Renal pelvis (tissue), 12 donors: ENCODE results near the gene DNAJC5. TPM values are rescaled to one million over a fixed set of nuclear protein-coding genes. Genes with fewer than 3 reads are reported as not detected.
"Not testable (repeated sequence)": the region's sequence is repeated elsewhere in the genome, so short reads cannot be mapped to it uniquely, and the experiment has no call there.

Experiments used
- DNase-seq: peaks from one replicate; pipeline ENCODE4 v3.0.0-alpha.2; 2013
- long read RNA-seq, 16 experiments: transcript quantifications; one replicate each; lab custom pipeline, GENCODE V29; 2026
- polyA plus RNA-seq, 3 donors: library from polyadenylated mRNA; unstranded; fragments of 120-200 nt; gene quantifications; one replicate each; pipeline ENCODE4 v1.2.1, GENCODE V29; 2013; ENCODE audit not compliant: insufficient read length in 3 of 3

Gene DNAJC5
- polyA plus RNA-seq: 10 to 100 TPM; 30.3 to 35.8 (median 34.7) TPM
- long read RNA-seq, donor 1, full-length matches to known transcripts: 7 of 7 reads
- long read RNA-seq, donor 1, partial matches to known transcripts: 0 of 7 reads
- long read RNA-seq, donor 1, other reads (novel, unspliced or antisense): 0 of 7 reads
- long read RNA-seq, donor 2, full-length matches to known transcripts: 15 of 15 reads
- long read RNA-seq, donor 2, partial matches to known transcripts: 0 of 15 reads
- long read RNA-seq, donor 2, other reads (novel, unspliced or antisense): 0 of 15 reads
- long read RNA-seq, donor 3, full-length matches to known transcripts: 13 of 13 reads
- long read RNA-seq, donor 3, partial matches to known transcripts: 0 of 13 reads
- long read RNA-seq, donor 3, other reads (novel, unspliced or antisense): 0 of 13 reads
- long read RNA-seq, donor 4, full-length matches to known transcripts: 9 of 63 reads
- long read RNA-seq, donor 4, partial matches to known transcripts: 49 of 63 reads
- long read RNA-seq, donor 4, other reads (novel, unspliced or antisense): 5 of 63 reads
- long read RNA-seq, donor 5, full-length matches to known transcripts: 11 of 11 reads
- long read RNA-seq, donor 5, partial matches to known transcripts: 0 of 11 reads
- long read RNA-seq, donor 5, other reads (novel, unspliced or antisense): 0 of 11 reads
- long read RNA-seq, donor 6, full-length matches to known transcripts: 14 of 29 reads
- long read RNA-seq, donor 6, partial matches to known transcripts: 15 of 29 reads
- long read RNA-seq, donor 6, other reads (novel, unspliced or antisense): 0 of 29 reads
- long read RNA-seq, donor 7, full-length matches to known transcripts: 31 of 82 reads
- long read RNA-seq, donor 7, partial matches to known transcripts: 43 of 82 reads
- long read RNA-seq, donor 7, other reads (novel, unspliced or antisense): 8 of 82 reads
- long read RNA-seq, donor 8, full-length matches to known transcripts: 3 of 3 reads
- long read RNA-seq, donor 8, partial matches to known transcripts: 0 of 3 reads
- long read RNA-seq, donor 8, other reads (novel, unspliced or antisense): 0 of 3 reads
- long read RNA-seq, donor 9, full-length matches to known transcripts: 12 of 12 reads
- long read RNA-seq, donor 9, partial matches to known transcripts: 0 of 12 reads
- long read RNA-seq, donor 9, other reads (novel, unspliced or antisense): 0 of 12 reads
- long read RNA-seq, donor 10, full-length matches to known transcripts: 19 of 68 reads
- long read RNA-seq, donor 10, partial matches to known transcripts: 37 of 68 reads
- long read RNA-seq, donor 10, other reads (novel, unspliced or antisense): 12 of 68 reads
- long read RNA-seq, donor 11, full-length matches to known transcripts: 8 of 38 reads
- long read RNA-seq, donor 11, partial matches to known transcripts: 30 of 38 reads
- long read RNA-seq, donor 11, other reads (novel, unspliced or antisense): 0 of 38 reads
- long read RNA-seq, donor 12, full-length matches to known transcripts: 18 of 18 reads
- long read RNA-seq, donor 12, partial matches to known transcripts: 0 of 18 reads
- long read RNA-seq, donor 12, other reads (novel, unspliced or antisense): 0 of 18 reads
- long read RNA-seq, donor 13, full-length matches to known transcripts: 14 of 97 reads
- long read RNA-seq, donor 13, partial matches to known transcripts: 78 of 97 reads
- long read RNA-seq, donor 13, other reads (novel, unspliced or antisense): 5 of 97 reads
- long read RNA-seq, donor 14, full-length matches to known transcripts: 31 of 144 reads
- long read RNA-seq, donor 14, partial matches to known transcripts: 102 of 144 reads
- long read RNA-seq, donor 14, other reads (novel, unspliced or antisense): 11 of 144 reads
- long read RNA-seq, donor 15, full-length matches to known transcripts: 16 of 16 reads
- long read RNA-seq, donor 15, partial matches to known transcripts: 0 of 16 reads
- long read RNA-seq, donor 15, other reads (novel, unspliced or antisense): 0 of 16 reads
- long read RNA-seq, donor 16, full-length matches to known transcripts: 14 of 82 reads
- long read RNA-seq, donor 16, partial matches to known transcripts: 61 of 82 reads
- long read RNA-seq, donor 16, other reads (novel, unspliced or antisense): 7 of 82 reads

- peak; percentile 90 for DNase-seq
Measured at GRCh38 chr20:63894358-63895201, at the start of gene DNAJC5. Gene DNAJC5, plus strand, starts transcription at chr20:63895126. Its CDS starts 33,220 bp downstream, at chr20:63928346.

DNA sequence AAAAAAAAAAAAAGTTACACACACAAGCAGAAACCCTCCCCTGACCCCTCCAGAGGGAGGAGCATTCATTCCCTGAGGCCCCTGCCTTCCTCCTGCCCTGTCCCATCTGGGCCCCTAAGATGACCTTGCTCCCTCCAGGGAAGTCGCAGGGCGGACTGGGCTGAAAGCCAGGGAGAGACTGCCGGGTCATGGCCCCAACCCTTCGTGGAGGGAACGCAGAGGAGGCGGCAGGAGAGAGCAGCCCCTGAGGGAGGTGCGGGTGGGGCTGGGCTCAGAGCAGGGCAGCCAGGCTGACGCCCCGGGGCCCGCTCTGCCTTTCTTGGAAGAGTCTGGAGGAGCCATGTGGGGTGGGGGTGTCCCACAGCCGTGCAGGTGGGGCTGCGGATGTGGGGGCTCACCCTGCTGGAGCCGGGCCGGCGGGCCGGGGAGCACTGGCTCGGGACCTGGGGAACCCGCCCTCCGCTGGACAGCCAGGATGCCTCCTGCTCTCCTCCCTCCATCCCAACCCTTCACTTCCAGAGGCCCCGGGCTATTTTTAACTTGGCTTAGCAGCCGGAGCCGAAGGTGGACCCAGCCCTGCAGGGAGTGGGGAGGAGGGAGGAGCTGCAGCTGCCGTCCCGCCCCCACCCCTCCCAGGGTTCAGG, 48.7 kb upstream of the DNAJC5 start:
- DNase-seq: peak; percentile 81

DNA sequence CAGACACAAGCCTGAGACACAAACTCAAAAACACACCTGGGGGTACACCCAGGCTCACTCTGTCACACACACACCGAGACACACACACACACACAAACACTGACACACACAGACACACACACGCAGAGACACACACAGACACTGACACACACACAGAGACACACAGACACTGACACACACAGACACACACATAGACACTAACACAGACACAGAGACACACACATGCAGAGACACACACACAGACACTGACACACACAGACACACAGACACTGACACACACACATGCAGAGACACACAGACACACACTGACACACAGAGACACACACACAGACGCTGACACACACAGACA, 48.1 kb upstream of the DNAJC5 start:
- DNase-seq: no peak

DNA sequence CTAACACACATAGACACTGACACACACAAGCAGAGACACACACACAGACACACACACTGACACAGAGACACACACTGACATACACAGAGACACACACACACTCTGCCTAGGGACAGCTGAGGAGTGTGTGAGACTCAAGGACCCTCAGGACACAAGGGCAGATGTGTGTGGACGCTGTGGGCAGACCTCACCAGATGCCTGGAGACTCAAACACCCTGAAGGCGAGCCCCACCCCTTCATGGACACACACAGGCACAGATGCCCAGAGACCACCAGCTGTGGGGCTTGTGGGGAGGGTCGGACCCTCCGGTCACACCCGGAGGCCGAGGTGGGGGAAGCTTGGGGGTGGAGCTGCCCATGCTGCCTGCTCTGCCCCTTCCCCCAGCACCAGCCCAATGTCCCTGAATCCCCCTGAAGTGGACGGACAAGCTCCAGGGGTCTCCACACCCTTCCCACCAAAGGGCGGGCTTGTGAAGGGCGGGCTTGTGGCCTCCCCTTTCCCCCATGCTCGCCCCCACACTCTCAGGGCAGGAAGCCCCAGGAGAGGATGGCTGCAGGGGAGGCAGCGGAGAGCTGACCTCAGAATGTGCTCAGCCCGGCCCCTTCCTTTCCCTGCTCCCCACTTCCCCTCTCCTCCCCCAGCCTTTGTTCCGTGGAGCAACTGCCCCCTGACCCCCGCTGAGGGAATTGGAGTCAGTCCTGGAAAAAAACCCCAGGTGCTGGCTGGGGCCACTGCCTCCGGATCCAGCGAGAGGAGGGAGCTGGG, 47.5 kb upstream of the DNAJC5 start:
- DNase-seq: no peak

DNA sequence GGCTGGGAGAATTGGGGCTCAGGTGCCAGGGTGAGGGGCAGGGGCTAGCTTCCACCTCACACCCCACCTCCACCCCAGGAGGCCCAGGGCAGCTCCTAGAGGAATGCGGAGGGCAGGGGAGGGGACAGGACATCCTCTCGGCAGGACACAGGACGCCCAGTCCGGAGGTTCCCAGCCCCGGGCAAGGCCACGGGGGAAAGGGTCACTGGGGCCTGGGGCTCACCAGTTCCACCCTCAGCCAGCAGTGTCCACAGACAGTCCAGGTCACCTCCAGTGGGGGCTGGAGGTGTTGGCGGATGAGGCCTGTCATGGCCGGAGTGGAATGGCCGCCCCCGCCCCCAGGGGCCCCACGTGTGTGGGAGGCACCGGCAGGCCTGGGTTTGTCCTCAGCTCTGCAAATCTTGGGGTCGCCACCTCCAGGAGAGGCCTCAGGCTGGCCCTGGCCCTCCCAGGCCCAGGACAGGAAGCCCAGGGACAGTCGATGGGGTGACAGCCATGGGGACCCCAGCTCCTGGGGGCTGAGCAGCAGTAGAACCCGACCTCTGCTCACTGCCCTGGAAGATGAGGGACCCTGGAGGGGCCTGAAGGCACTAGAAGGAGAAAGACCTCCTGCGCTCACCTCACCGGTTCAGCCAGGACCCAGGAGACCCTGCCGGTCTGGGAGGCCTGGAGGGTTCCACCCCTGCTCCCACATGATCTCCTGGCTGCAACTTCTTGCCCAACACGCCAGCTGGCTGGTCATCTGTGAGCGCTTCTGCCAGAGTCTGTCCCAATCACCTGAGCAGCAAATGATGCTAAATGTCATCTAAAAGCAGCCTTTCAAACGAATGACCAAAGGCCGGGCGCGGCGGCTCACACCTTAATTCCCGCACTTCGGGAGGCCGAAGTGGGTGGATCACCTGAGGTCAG, 46.7 kb upstream of the DNAJC5 start:
- no peak for DNase-seq

DNA sequence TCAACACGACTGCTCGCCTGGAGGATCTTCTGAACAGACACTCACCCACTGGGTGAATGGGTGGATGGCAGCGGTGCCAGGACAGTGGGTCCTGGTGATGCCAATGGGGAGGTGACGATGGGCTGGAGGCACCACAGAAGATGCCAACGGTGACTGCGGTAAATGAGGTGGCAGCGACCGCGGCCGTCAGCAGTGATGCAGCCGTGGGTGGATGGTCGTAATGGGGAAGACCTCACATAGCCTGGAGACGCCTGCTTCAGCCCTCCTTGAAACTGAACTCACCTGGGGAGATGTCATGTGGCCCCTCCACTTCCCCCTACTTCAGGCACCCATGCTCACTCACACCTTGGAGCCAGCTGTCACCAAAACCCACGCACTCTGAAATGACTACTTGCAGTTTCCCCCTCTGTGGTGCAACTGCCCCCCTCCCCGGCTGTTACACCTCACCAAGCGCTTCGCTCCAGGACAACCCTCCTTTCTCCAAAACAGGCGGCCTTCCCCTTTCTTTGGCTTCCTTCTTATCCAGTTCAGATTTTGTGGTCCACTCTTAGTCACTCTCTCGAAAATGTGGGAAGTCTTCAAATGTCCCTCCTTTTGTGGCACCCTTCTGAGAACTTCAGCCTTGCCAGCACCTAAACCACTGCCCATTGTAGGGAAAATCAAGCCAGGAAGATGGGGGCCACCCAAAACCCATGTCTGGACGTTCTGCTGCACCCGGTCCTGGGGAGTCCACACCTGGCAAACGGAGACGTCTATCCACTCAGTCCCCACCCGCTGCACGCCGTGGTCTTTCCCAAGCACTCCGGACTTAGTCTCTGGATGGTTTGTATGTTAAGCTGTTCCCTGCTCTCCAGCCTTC, 44.0 kb upstream of the DNAJC5 start:
- DNase-seq: no peak

DNA sequence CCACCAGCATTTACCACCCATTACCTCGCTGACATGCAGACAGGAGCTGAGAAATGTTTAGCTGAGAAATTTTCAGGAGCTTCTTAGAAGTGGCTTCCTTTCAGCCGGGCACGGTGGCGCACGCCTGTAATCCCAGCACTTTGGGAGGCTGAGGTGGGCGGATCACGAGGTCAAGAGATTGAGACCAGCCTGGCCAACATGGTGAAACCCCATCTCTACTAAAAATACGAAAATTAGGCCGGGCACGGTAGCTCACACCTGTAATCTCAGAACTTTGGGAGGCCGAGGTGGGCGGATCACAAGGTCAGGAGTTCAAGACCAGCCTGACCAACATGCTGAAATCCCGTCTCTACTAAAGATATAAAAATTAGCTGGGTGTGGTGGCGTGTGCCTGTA, 43.4 kb upstream of the DNAJC5 start:
- not testable (repeated sequence) for DNase-seq

DNA sequence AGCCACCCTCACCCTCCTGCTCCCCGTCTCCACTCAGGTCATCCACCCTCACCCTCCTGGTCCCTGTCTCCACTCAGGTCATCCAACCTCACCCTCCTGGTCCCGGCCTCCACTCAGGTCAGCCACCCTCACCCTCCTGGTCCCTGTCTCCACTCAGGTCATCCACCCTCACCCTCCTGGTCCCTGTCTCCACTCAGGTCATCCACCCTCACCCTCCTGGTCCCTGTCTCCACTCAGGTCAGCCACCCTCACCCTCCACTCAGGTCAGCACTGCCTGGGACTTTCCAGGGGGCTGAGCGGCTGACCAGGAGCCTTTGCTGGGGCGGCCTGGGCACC, 41.2 kb upstream of the DNAJC5 start:
- DNase-seq: not testable (repeated sequence)

DNA sequence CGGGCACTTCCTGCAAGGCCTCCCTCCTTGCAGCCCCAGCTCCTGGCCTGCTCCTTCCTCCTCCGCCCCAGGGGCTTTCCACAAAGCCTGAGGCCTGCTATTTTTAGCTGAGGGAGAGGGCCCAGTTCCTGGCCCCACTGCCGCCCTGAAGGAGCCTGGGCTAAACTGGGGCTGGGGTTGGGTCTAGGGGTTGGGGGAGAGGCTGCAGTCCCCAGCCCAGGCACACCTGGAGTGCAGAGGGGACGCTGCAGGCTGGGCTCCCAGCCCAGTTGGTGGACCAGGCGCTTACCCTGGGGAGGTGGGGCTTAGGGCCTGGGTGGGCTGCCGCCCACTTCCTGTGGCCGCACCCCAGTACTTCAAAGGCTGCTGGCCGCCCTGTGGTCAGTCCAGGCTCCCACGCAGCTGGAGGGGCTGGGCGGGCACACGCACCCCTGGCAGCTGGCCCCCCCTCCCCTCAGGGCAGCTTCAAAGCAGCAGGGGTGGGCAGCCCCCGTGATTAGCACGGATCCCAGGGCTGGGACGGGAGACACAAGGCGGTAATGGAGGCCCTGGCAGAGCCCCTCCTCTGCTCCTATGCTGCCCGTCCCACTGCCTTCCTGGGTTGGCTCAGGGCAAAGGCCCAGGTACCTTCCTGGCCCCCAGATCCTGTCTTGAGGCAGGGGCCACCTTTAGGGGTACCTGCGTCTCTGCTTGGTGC, 40.7 kb upstream of the DNAJC5 start:
- no peak for DNase-seq

DNA sequence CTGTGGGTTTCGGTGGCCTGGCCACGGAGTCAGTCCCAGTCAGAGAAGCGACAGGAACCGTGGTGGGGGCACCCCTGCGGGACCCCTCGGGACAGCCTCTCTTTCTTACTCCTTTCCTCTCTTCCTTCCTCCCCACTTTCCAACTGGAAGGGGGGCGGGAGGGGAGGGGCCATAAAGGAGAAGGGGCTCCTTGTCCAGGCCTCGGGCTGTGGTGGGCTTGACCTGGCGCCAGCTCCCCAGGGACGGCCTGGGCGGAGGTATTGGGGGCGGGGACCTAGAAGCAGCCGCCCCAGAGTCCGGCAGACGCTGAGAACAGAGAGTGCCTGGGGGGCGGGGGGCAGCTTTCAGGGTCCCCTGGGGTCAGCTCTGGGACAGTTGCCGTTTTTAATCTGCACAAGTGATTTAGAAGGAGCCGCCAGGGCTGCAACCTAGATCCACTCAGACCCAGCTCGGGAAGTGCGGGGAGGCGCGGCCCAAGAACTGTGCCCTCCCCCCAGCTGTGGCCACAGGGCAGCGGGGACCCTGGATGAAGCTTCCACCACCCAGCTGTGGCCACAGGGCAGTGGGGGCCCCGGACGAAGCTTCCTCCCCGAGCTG, 40.1 kb upstream of the DNAJC5 start:
- no peak for DNase-seq

DNA sequence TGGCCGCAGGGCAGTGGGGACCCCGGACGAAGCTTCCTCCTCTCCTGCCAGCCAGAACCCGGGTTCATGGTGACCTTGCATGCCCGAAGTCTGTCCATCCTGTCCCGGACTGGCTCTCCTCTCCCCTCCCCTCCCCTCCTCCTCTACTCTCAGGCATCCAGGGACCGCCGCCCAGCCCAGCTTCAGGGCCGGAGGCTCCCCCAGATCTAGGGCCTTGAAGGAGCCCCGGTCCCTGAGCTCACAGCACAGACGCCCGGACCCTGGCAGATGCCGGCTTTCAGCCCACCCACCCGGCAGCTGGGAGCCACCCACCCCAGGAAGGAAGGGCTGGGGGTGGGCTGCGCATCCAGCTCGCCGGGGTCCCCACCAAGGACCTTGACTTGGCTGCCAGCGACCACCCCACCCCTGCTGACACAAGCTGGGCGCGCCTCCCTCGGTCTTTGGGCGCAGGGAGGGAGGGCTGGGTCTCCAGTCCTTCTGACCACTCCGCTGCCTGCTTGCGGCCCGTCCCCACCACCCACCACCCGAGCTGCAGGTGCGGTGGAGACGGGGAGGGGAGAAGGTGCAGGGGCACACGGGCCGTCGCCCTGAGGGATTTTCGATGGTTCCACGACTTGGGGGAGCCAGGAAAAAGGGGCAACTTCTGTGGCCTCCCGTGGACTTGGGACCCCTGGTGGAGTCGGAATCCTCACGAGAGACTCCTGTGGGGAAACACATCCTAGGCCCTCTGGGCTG, 39.4 kb upstream of the DNAJC5 start:
- no peak for DNase-seq

GRCh38 chr20:63856098-63856511, 38.8 kb upstream of the DNAJC5 start:
- no peak for DNase-seq

DNA sequence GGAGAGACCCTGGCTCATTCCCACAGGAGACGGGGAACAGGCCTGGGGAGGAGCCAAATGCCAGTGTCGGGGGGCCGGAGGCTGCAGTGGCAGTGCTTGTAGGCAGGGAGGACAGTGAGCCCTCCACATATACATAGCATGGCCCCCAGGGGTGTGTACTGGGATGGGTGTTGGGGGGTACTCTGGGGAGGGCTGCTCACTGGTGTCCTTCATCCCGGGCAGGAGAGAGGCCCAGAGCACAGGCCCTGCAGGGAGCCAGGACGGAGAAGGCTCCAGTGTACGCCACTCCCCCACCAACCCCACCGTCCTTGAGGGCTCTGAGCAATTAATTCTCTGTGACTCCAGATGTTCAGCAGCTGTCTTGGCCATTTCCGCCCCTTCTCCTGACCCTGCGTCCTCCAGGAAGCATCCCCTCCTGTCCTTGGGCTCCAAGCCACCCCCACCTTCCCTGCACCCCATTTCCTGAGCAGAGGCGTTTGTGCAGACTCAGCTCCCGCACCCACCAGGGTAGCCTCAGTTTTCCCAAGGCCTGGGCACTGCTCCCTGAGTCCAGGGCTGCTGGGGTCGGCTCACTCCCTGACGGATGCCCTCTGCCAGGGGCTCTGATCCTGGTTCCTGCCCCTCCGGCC, 37.0 kb upstream of the DNAJC5 start:
- DNase-seq: peak; percentile 73
